ENCODE measurements around the gene COL1A2.

DNA sequence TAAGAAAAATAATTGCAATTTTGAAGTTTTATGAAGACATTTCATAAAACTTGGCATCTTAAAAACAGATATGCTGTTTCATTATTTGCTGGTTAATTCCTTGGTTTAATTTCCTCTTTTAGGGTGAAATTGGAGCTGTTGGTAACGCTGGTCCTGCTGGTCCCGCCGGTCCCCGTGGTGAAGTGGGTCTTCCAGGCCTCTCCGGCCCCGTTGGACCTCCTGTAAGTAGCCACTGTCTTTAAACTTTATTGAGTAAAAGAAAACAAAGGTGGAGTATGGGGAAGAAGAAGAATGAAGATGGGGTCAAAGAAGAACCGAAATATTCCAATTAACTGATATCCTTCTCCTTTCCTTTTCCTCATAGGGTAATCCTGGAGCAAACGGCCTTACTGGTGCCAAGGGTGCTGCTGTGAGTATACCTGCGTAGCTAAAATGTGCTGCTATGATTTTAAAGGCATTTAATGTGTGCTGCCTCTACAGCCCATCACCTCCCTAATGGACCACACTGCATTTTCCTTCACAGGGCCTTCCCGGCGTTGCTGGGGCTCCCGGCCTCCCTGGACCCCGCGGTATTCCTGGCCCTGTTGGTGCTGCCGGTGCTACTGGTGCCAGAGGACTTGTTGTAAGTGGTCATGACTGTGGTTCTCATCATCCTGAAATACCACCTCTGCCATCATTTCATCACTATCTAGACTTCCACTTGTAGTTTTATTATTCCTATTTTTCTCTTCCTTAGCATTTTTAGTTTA is 14.7 kb downstream of the COL1A2 start:
- no peak for TF ChIP-seq CTCF (IDR thresholded peaks at IDR 0.05)
- no peak for TF ChIP-seq EZH2 (IDR thresholded peaks at IDR 0.05; ENCODE audit: borderline replicate concordance, insufficient read depth, low read depth, low read length, poor library complexity, severe bottlenecking)
